Glomerular visceral epithelial cell (primary cell): ENCODE results near the gene SLCO4A1.

Source experiments
- DNase-seq: peaks from one replicate; pipeline ENCODE4 v3.0.0-alpha.2; 2016; ENCODE audit errors: extremely low spot score

The SLCO4A1 gene

GRCh38 chr20:62606551-62607201 lies 35.6 kb upstream of the SLCO4A1 start:
- DNase-seq, result peak; percentile 89

DNA sequence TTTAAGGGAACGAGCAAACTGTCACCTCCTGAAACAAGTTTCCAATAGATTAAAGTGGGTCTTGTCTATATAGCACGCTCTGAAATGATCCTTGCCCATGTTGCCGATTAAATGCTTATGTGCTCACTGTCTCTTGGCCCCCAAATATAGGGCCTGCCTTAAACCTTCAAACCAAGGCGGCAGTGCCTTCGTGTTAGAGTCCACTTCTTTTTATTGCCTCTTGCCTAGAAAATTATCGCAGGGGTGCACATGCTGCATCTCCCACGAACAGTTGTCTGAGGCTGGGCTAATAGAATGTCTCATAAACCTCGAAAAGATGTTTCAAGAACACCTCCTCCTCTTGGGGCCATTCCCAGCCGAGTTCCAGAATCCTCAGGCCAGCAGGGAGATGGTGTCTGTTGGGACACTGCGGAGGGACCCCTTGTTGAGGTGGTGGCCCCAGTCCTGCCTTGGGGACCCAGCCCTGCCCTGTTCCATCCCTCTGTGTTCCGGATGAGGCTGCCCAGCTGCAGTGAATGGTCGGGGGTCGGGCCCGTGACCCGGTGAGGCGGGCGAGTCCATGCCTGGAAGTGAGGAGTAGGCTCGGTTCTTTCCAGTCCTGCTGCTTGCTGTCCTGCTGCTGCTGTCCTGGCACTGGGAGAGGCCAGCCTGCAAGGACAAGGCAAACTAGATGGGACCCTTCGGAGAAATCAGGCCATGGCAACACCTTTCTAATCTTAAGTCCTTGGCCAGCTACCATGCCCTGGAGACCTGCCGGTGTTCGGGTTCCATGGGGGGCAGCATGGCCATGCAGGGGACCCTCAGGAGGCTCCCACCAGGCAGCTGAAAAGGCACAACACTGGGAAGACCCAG lies 34.7 kb upstream of the SLCO4A1 start:
- DNase-seq, result no peak

GRCh38 chr20:62608218-62608565 lies 34.1 kb upstream of the SLCO4A1 start:
- no peak for DNase-seq

GRCh38 chr20:62609279-62609720 lies 33.0 kb upstream of the SLCO4A1 start:
- no peak for DNase-seq

GRCh38 chr20:62609811-62610757 lies 32.2 kb upstream of the SLCO4A1 start:
- no peak for DNase-seq

DNA sequence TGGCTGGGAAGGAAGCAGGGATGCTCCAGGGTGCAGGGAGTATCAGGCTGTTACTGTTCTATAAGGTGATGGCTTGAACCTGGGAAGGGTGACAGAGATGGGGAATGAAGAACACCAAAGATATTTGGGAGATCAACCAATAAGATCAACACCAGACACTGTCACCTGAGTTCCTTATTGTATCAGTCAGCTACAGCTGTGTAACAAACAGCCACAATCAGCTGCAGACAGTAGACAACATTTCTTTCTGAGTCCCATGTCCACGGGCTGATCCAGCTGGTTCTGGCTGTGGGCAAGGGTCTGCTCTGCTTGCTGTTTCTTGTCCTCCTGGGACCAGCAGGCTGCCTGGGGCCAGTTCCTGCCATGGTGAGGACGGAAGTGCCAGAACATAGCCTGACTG lies 31.3 kb upstream of the SLCO4A1 start:
- DNase-seq, result no peak

DNA sequence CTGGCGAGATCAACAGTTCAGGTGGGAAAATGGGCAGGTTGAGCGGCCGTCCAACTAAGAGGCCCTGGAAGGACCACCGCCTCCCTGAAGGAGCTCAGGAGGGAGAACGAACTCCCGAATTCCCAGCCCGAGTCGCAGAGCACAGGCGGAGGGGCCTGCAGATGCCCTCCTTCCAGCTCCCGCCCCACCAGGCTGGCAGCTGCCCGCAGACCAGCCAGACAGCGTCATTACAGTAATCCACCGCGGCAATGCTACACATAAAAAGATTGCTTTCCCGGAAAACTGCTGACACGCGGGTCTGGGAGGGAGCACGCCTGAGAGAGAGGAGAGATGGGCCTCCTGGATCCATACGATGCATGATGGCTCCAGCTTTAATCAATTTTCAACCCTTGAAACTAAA lies 30.5 kb upstream of the SLCO4A1 start:
- no peak for DNase-seq

- no peak for DNase-seq
These were observed 28.0 kb upstream of the SLCO4A1 start for GRCh38 chr20:62614085-62614960.

DNA sequence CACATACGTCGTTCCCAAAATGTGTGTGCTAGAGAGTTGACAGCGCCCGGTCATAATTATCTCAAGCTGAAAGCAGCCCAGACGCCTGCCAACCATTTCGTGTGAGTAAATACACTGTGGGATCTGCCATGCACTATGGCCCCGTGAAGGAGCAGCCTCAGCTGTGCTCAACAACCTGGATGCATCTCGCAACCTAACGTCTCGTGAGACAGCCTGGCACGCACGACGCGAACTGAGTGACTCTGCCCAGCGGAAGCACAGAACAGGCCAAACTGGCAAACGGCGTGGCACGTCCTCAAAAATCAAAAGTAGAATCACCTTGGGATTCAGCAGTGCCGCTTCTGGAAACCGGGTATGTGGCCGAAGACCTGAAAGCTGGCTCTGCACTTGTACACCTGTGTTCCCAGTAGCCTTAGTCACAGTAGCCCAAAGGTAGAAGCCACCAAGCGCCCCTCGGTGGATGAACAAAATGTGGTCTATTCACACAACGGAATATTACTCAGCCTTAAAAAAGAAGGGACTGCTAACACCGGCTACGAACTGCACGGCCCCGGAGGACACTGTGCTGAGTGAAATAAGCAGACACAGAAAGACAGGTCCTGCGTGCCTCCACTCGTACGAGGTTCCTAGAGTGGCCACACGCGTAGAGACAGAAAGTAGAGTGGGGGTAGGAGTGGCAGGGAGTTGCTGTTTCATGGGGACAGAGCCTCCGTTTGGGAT lies 27.2 kb upstream of the SLCO4A1 start:
- no peak for DNase-seq

GRCh38 chr20:62615750-62616251 lies 26.5 kb upstream of the SLCO4A1 start:
- DNase-seq, result no peak

GRCh38 chr20:62616728-62617621 lies 25.3 kb upstream of the SLCO4A1 start:
- DNase-seq, result peak; percentile 85

DNA sequence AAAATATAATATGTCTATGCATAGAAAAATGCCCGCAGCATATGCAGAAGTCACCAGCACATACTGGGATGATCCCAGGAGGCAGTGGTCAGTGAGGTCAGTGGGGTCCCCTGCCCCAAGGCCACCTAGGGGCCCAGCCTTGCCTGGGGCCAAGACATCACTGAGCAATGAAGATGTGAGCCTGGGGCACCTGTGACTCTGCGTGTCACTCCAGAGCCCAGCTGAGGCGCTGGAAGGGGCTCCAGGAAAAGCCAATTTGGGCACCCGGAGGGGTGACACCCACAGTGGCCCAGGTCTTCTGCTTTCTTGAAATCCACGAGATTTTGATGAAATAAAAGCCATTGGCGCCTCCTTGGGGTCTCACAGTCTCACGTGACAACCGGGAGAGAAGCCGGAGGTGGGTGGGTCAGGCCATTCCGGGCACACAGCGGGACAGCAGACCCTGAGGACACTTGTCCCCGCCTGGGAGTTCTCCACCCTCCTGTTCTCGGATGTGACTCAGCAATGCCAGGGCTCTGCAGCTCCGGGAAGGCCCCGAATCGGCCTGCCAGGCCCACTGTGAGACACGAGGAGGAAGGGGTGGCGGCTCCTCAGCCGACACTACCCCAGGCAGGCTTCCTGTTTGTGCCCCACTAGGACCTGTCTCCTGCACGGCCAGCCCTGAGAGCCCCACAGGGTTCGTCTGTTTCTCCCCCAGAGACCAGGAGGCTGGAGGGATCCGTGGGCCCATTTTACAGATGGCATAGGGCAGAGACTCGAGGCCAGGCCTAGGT lies 24.4 kb upstream of the SLCO4A1 start:
- DNase-seq, result peak; percentile 73

DNA sequence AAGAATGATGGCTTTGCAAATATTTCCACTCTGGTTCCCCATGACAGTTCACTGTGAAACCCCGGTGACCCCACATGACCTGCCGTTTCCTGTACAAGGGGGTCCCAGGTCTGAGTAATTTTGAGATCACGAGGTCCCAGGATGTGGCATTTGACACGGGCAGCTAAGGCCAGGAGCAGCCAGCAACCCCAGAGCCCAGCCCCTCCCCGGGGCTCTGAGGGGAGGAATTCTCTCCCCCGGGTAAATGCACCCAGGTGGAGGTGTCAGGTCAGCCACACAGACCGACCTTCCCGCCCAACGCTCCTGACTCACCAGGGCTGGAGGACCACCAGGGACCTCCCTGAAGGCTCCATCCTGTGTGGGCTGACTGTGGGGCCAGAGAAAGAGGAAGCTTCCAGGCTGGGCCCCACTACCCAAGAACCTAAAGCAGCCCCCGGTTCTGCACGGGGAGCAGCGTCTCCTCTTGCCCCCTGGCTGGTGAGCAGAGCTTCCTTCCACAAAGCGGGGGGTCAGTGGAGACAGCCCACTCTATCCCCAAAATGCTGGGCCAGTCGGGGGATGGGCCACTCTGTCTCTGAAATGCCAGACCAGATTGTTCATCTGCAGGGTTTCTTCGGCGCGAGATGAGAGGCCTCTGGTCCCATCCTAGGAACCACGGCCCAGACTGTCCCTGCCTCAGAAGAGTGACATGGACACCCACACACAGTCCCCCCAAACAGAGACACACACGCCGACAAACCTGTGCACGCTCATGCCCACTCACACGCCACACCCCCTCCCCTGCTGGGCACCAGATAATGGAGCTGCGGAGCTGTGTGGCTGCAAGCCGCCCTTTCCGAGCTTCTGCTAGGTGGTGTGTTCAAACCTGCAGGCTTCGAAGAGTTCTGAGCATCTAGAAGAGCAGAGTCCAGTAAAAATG lies 23.4 kb upstream of the SLCO4A1 start:
- DNase-seq, result peak; percentile 78

DNA sequence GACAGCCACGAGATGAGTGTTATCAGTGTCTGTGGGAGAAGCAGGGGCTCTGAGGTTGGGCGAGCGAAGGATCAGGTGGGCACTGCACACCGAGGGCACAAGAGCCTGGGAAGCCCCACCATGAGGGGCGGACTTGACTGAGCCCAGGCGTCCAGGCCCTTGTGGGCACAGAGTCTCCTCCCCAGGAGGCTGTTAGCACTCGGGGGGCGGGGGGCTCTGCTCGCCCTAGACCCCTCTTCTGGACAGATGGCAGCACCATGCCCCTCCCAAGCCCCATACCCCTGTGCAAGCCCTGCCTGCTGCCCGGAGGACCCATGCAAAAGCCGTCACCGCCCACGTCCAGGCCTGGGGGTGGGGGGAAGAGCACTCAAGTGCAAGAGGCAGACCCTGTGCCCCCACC lies 21.7 kb upstream of the SLCO4A1 start:
- DNase-seq, result no peak

DNA sequence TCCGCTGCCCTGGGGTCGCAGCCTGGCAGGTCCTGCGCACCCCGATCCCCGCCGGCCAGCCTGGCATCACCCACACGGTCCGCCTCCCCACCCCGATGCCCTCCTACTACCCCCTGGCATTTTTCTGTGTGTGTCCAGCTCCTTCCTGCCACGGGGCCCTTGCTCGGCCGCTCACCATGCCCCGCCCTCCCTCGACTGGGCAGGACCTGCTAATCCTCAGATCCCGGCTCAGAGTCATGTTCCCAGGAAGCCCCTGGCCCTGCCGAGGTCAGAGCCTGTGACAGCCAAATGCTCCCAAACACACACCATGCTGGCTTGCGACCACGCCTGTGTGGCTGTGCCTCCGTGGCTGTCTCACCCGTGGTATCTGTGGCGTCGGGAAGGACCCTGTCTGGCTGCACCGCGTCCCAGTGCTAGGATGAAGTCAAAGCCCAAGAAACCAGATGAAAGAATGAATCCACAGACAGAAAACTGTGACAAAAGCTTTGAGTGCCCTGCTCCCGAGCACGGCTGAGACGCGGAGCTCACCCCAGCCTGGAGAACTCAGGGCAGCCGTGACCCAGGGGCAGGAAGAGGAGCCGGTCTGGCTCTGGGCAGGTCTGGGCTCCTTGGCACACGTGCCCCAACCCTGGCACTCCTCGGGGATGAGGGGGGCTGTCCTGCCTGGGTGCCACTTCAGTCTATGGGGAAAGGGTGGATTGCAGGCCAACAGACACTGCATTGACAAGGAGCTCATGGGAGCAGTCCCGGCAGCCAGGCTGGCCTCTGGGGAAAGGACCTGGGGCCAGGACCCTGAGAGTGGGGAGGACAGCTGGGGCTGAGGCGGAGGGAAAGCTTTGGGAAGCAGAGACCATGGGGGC lies 20.8 kb upstream of the SLCO4A1 start:
- no peak for DNase-seq

GRCh38 chr20:62622178-62622876 lies 20.0 kb upstream of the SLCO4A1 start:
- DNase-seq, result no peak
